ENCODE measurements around the gene CEP290.
"Not testable (repeated sequence)": the region's sequence is repeated elsewhere in the genome, so short reads cannot be mapped to it uniquely, and the experiment has no call there.

CEP290 gene

GRCh38 chr12:88058719-88059077 lies 83.2 kb downstream of the CEP290 start:
- no peak for DNase-seq (ENCODE audit: low read depth)
- no peak overlapping the region for H3K4me3 ChIP-seq (ENCODE audit: low read depth, low read length)

GRCh38 chr12:88057994-88058718 lies 83.7 kb downstream of the CEP290 start:
- DNase-seq (ENCODE audit: low read depth), result peak; percentile 47
- no peak overlapping the region for H3K4me3 ChIP-seq (ENCODE audit: low read depth, low read length)

DNA sequence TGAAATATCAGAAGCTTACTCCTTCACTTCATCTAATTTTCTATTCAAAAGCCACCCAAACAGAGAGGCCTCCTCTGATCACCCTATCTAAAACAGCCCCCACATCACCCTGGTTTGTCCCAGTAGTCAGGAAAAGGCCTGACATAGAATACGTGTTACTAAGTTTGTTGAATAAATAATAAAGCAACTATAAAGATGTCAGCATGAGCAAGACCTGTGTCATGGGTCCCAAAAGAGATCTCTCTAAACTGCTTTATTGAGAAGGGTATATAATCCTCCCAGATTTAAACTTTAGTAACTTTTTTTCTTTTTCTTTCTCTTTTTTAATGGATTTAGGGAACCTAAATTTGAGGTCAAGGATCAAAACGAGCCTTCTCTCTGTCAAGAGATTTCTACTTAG lies 85.3 kb downstream of the CEP290 start:
- DNase-seq (ENCODE audit: low read depth), result no peak
- H3K4me3 ChIP-seq (ENCODE audit: low read depth, low read length), result no peak overlapping the region

- no peak for DNase-seq (ENCODE audit: low read depth)
- H3K4me3 ChIP-seq (ENCODE audit: low read depth, low read length), result no peak overlapping the region
Measured at GRCh38 chr12:88052686-88053085, 89.2 kb downstream of the CEP290 start.

DNA sequence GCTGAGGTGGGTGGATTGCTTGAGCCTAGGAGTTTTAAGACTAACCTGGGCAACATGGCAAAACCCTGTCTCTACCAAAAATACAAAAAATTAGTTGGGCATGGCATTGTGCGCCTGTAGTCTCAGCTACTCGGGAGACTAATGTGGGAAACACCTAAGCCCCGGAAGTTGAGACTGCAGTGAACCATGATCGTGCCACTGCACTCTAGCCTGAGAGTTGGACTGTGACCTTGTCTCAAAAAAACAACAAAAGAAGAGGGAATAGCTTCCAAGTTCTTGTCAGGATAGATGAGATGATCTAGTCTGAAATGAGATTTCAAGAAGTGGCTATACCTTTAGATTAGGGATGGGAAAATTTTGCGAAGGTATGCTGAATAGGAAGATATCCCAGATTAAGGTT lies 97.9 kb downstream of the CEP290 start:
- DNase-seq (ENCODE audit: low read depth), result no peak
- no peak overlapping the region for H3K4me3 ChIP-seq (ENCODE audit: low read depth, low read length)

- no peak for DNase-seq (ENCODE audit: low read depth)
- no peak overlapping the region for H3K4me3 ChIP-seq (ENCODE audit: low read depth, low read length)
Measured at GRCh38 chr12:88037770-88038169, 104.1 kb downstream of the CEP290 start.

DNA sequence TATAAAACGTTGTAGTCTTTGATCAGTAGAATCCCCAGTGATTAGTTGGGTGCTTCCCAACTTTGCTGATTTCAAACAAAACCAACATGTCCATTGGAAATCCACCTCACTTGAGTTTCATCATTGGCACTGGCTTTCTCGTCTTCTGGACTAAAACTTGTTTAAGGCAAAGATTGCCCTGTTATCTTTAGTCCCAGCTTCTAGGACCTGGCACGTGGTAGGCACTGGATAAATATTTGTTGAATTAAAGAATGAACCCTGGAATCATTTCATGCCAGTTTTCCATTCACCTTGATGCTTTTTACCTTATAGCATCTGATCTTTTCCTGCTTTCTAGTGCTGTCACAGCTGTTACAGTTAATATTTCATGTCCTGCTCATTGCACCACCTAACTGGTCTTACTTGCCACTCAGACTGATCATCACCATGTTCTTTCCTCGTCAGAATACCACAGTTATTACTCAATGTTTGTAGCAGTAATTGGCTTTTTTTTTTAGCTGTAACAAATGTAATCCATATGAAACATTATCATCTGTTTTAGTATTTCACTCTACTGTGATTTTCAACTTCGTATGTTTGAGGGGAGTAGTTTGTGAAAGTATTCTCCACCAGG lies 105.4 kb downstream of the CEP290 start:
- H3K4me3 ChIP-seq (ENCODE audit: low read depth, low read length), result peak overlapping the region; percentile 90
- peak; percentile 31 for DNase-seq (ENCODE audit: low read depth)

DNA sequence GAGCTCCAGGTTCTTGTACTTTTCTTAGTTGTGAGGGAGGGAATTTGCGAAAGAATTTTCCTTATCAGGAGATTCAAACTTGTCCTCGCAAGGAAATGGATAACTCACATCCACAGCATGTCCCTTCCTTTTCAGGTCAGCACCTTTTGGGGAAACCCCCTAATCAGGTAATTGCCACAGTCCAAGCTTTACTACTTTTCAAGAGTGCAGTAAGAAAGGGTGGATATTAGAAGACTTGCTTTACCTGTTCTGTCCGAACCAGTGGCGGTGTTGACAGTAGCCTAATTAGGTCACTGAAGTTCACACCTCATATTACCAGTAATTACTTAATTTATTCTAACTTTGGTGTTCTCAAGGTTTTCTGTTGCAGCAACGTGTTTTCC lies 106.0 kb downstream of the CEP290 start:
- DNase-seq (ENCODE audit: low read depth), result no peak
- H3K4me3 ChIP-seq (ENCODE audit: low read depth, low read length), result peak overlapping the region; percentile 90

- peak; percentile 65 for DNase-seq (ENCODE audit: low read depth)
Measured at GRCh38 chr12:88035271-88035906, 106.5 kb downstream of the CEP290 start.

DNA sequence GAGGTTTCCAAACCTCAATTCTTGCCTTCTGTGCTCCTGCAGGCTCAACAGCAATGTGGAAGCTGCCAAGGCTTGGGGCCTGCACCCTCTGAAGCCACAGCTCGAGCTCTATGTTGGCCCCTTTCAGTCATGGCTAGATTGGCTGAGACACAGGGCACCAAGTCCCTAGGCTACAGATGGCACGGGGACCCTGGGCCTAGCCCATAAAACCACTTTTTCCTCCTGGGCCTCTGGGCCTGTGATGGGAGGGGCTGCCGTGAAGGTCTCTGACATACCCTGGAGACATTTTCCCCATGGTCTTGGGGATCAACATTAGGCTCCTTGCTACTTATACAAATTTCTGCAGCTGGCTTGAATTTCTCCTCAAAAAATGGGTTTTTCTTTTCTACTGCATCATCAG lies 110.7 kb downstream of the CEP290 start:
- H3K4me3 ChIP-seq (ENCODE audit: low read depth, low read length); DNase-seq (ENCODE audit: low read depth): not testable (repeated sequence)

More at GRCh38 chr12:88035271-88035906, 106.5 kb downstream of the CEP290 start:
- peak overlapping the region; percentile 90 for H3K4me3 ChIP-seq (ENCODE audit: low read depth, low read length)

GRCh38 chr12:88029093-88029665 lies 112.7 kb downstream of the CEP290 start, which contains the start of gene C12orf50:
Gene C12orf50 (minus strand): TSS chr12:88029401. CDS start chr12:88026962, 2,439 bp downstream.
- DNase-seq (ENCODE audit: low read depth), result no peak
- no peak within 1 kb of the TSS for H3K4me3 ChIP-seq (ENCODE audit: low read depth, low read length)

- no peak for DNase-seq (ENCODE audit: low read depth)
- H3K4me3 ChIP-seq (ENCODE audit: low read depth, low read length), result no peak overlapping the region
Measured at GRCh38 chr12:88026196-88026595, 115.7 kb downstream of the CEP290 start.

- no peak overlapping the region for H3K4me3 ChIP-seq (ENCODE audit: low read depth, low read length)
- no peak for DNase-seq (ENCODE audit: low read depth)
Measured at GRCh38 chr12:88017964-88018363, 123.9 kb downstream of the CEP290 start.

- no peak overlapping the region for H3K4me3 ChIP-seq (ENCODE audit: low read depth, low read length)
- no peak for DNase-seq (ENCODE audit: low read depth)
Measured at GRCh38 chr12:88015825-88016224, 126.1 kb downstream of the CEP290 start.

DNA sequence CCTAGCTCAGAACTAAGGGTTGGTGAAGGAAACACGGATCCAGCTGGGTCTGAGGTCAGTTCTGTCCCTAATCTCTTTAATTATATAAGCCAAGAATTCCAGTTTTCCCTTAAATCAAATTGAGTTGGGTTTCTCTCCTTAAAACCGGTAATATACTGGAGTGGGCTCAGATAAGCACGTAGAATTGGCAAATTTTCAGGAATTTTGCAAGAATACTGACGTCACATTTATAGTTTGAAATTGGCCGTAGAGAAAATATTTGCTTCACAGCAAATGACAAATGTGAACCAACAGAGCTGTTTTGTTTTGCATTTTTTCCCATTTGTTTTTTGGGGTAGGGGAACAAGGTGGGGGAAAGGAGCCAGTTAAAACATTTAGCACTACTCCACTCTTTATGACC lies 130.1 kb downstream of the CEP290 start:
- DNase-seq (ENCODE audit: low read depth), result no peak
- no peak overlapping the region for H3K4me3 ChIP-seq (ENCODE audit: low read depth, low read length)

DNA sequence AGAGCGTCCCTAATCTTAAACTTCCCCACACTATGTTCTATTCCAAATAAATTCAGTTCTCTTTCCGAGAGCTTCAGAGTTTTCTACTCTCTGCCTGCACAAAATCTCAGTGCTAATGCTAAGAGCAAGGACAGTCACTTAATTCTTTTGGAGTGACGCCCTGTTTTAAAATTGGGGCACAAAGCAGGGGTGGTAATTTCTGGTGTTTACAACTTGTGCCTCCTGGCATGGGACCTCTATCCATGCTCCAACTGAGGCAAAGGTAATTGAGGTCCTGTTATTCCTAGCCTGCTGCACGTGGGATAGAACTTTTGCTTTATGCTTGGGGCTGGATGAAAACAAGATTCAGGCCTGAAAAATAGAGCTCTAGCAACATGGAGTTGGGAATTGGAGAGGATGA lies 135.5 kb downstream of the CEP290 start:
- no peak for DNase-seq (ENCODE audit: low read depth)
- H3K4me3 ChIP-seq (ENCODE audit: low read depth, low read length), result no peak overlapping the region

- no peak overlapping the region for H3K4me3 ChIP-seq (ENCODE audit: low read depth, low read length)
- DNase-seq (ENCODE audit: low read depth), result no peak
Measured at GRCh38 chr12:88001327-88001726, 140.6 kb downstream of the CEP290 start.

Measured in skeletal muscle cell (primary cell).